ENCODE measurements around the gene COX19. TPM values are rescaled to one million over a fixed set of nuclear protein-coding genes. Genes with fewer than 3 reads are reported as not detected.
A peak's percentile ranks its signal among the peaks of the same experiment; 100 is the strongest.

The COX19 gene
- total RNA-seq, 2 donors from 2014 or later, result 13.7 to 20.8 TPM

DNA sequence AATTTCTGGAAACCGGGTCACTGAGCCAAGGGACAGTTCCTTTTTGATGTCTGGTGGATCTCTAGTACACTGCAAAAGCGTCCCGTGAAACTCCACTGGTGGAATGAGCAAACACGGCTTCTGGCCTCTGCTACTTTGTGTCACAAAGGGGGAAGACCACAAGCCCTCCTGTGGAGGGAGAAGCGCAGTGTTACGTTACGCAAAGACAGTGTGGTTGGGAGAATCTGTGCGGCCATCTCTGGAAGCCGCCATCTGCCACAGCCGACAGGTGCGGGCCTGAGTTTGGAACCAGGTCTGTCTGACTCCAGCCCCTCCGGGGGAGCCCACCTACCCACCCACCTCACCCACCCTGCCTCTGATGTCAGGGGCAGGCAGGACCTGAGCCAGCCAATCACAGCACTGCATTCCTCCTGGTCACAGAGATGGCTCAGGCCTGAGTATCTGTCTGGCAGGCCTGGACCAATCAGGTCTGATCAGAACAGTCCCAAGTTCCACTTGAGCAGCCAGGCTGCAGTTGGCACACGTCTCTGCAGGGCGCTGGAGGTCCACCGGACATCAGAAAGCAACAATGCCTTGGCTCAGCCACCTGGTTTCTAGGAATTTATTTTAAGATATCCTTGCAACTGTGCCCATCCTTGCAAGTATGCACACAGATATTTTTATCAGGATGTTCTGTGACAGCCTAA lies 4.7 kb upstream of the COX19 start:
- no peak overlapping the region for H3K27ac Mint-ChIP-seq
- no peaks in the 10 kb centered on the region for H3K27me3 Mint-ChIP-seq
- no peaks in the 10 kb centered on the region for H3K9me3 Mint-ChIP-seq
- H3K4me3 Mint-ChIP-seq, result no peak overlapping the region
- no peaks in the 10 kb centered on the region for H3K4me1 Mint-ChIP-seq
- no peak for ATAC-seq (replicated peaks)
- H3K36me3 Mint-ChIP-seq (ENCODE audit: low read depth), result no peaks in the 10 kb centered on the region

DNA sequence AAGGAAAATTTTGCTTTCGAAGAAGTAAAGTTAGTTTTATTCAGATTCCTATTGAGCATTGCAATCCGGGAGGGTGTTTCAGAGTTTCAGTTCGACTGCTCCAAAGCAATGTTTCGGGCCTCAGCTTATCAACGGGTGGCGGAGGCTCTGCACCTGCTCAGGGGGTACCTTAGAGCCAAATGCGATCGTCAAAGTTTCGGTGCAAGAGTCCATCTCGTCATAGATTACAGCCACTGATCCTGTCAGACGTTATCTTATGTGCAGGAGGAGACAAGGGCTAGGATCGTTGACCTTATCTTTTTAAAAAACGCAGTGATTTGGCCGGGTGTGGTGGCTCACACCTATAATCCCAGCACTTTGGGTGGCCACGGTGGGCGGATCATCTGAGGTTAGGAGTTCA lies 3.8 kb upstream of the COX19 start:
- no peaks in the 10 kb centered on the region for H3K4me1 Mint-ChIP-seq
- ATAC-seq (replicated peaks), result no peak

DNA sequence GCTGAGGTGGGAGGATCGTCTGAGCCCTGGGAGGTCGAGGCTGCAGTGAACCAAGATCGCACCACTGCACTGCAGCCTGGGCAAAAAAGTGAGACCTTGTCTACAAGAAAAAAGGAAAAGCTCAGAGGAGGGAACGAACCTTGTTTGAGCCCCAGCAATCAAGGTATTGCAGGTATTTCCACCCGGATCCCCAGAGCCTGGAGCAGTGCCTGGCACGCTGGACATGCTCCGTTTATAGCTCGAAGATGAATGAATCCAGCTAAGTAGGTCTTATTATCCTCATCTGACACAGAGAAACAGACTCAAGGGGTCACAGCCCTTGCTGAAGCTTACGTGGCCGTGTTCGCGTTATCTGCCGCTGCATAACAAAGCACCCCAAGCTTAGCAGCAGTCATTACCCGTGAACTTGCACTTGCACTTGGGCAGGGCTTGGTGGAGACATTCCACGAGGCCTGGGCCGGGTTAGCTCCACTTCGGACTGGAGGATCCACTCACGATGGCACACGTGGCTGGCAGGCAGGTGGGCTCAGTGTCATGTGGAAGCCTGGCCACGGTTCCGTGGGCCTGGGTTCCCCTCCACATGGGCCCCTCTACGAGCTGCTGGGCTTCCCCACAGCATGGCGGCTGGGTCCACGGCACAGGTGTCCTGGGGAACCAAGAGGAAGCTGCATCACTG lies 3.2 kb upstream of the COX19 start:
- H3K27ac Mint-ChIP-seq, result no peak overlapping the region
- no peak for ATAC-seq (replicated peaks)
- no peaks in the 10 kb centered on the region for H3K4me1 Mint-ChIP-seq
- no peaks in the 10 kb centered on the region for H3K9me3 Mint-ChIP-seq
- no peaks in the 10 kb centered on the region for H3K27me3 Mint-ChIP-seq
- no peak overlapping the region for H3K4me3 Mint-ChIP-seq
- H3K36me3 Mint-ChIP-seq (ENCODE audit: low read depth), result peaks cover 9% of the 10 kb centered on the region

More for the DNA sequence above, 3.8 kb upstream of the COX19 start:
- H3K27ac Mint-ChIP-seq, result no peak overlapping the region
- no peak overlapping the region for H3K4me3 Mint-ChIP-seq
- no peaks in the 10 kb centered on the region for H3K27me3 Mint-ChIP-seq
- H3K36me3 Mint-ChIP-seq (ENCODE audit: low read depth), result peaks cover 8% of the 10 kb centered on the region
- H3K9me3 Mint-ChIP-seq, result no peaks in the 10 kb centered on the region

DNA sequence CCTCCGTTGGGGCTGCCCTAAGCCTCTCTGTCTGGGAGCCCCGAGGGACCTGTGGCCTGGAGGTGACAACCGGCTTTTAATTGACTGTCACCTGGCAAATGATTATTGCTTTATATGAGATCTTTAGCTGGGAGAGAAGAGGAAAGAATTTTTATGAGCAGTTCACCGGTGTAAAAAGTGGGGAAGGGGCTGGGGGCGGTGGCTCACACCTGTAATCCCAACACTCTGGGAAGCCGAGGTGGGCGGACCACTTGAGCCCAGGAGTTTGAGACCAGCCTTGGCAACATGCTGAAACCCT lies 2.6 kb upstream of the COX19 start:
- Mint-ChIP-seq H3K27ac (no peak overlapping the region), H3K4me3 (no peak overlapping the region), H3K4me1 (no peaks in the 10 kb centered on the region), H3K36me3 (ENCODE audit: low read depth) (peaks cover 15% of the 10 kb centered on the region), H3K27me3 (no peaks in the 10 kb centered on the region), H3K9me3 (no peaks in the 10 kb centered on the region)
- no peak for ATAC-seq (replicated peaks)

DNA sequence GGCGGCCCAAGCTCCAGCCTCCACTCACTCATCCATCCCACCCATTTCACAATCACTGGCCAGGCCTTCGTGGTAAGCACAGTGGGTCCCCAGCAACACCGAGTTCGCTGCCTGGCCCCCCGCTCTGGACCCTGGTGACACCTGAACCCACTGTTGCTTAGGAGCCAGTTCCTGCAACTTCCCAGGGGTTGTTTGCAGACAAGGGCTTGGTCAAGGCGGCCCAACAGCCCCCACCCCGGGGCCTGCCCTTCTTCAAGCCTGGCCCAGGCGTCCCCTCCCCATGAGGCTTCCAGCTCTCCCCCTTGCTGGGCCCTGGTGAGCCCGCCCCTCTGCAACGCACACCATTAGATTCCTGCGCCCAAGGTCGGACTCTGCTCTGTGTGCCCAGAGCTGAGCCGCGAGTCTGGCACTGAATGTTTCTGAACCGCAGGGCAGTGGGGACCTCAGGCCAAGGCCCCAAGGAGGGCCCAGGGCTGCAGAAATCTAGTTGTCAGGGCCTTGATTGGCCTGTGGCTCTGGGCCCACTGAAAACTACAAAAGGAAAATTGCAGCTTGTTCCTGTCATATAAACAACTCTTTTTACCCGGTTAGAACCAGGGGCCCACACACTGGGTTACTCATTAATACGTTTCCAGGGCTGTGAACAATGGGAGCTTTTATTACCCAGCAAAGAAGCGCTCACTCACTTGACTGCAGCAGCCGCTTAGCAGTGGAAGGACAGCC lies 2.1 kb upstream of the COX19 start:
- no peak overlapping the region for H3K27ac Mint-ChIP-seq
- H3K9me3 Mint-ChIP-seq, result no peaks in the 10 kb centered on the region
- H3K27me3 Mint-ChIP-seq, result no peaks in the 10 kb centered on the region
- H3K36me3 Mint-ChIP-seq (ENCODE audit: low read depth), result peaks cover 20% of the 10 kb centered on the region
- no peak overlapping the region for H3K4me3 Mint-ChIP-seq
- no peaks in the 10 kb centered on the region for H3K4me1 Mint-ChIP-seq
- ATAC-seq (replicated peaks), result no peak

DNA sequence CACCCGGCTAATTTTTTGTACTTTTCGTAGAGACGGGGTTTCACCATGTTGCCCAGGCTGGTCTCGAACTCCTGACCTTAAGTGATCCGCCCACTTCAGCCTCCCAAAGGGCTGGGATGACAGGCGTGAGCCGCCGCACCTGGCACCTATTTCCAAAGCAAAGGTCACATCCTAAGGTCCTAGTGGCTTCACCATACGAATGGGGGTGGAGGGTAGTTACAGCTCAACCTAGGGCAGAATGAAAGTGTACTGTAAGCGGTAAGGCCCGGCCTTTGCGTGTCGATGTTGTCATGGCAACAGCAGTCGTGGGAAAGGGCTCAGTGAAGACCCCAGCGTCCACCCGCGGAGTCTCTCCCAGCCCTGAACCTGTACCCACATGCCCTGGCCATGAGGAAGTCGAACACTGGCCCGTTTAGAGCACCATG lies 1.6 kb upstream of the COX19 start:
- H3K27ac Mint-ChIP-seq, result no peak overlapping the region
- no peaks in the 10 kb centered on the region for H3K4me1 Mint-ChIP-seq
- no peaks in the 10 kb centered on the region for H3K9me3 Mint-ChIP-seq
- H3K27me3 Mint-ChIP-seq, result no peaks in the 10 kb centered on the region
- peaks cover 26% of the 10 kb centered on the region for H3K36me3 Mint-ChIP-seq (ENCODE audit: low read depth)
- H3K4me3 Mint-ChIP-seq, result no peak overlapping the region
- no peak for ATAC-seq (replicated peaks)

DNA sequence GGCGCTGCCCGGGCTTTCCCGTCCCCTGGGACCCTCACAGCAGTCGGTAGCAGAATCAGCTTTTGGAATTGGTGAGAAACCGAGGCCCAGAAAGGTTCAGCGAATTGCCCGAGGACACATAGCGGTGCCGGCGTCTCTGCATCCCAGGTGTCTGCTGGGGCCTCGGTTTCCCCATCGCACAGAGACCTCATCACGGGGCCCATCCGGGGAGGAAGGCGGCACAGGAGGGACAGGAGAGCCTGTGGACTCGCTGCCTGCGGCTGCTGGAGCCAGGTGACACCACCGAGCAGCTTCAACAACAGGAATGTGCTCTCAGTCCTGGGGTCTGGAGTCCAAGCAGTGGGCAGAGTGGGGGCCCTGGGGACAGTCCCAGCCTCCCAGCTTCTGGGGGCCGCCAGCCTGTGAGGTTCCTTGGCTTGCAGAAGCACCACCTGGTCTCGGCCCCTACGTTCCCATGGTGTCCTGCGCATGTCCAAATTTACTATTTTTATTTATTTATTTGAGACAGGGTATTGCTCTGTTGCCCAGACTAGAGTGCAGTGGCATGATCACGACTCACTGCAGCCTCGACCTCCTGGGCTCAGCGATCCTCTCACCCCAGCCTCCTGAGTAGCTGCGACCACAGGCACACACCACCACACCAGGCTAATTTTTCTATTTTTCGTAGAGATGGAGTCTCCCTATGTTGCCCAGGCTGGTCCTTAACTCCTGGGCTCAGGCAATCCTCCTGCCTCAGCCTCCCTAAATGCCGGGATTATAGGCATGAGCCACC lies 539 bp upstream of the COX19 start:
- Mint-ChIP-seq H3K9me3 (no peaks in the 10 kb centered on the region), H3K4me1 (peaks cover 3% of the 10 kb centered on the region), H3K4me3 (peak overlapping the region; percentile 91), H3K27me3 (no peaks in the 10 kb centered on the region), H3K27ac (no peak overlapping the region), H3K36me3 (ENCODE audit: low read depth) (peaks cover 36% of the 10 kb centered on the region)
- ATAC-seq (replicated peaks), result no peak

DNA sequence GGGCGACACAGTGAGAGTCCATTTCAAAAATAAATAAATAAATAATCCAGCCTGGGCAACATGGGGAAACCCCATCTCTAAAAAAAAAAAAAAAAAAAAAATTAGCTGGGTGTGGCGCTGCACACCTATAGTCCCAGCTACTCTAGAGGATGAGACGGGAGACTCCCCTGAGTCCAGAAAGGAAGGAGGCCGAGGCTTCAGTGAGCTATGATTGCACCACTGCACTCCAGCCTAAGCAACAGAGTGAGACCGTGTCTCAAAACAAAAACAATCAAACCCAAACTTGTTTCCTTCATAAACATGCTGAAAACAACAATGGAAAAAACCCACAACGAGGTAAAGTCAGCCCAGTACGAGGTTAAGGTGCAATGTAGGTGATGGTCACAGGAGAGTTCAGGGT lies 1.2 kb downstream of the COX19 start:
- H3K4me1 Mint-ChIP-seq, result peaks cover 5% of the 10 kb centered on the region
- no peaks in the 10 kb centered on the region for H3K9me3 Mint-ChIP-seq
- H3K36me3 Mint-ChIP-seq (ENCODE audit: low read depth), result peaks cover 51% of the 10 kb centered on the region
- no peak for ATAC-seq (replicated peaks)
- peak overlapping the region; percentile 91 for H3K4me3 Mint-ChIP-seq
- H3K27me3 Mint-ChIP-seq, result no peaks in the 10 kb centered on the region
- peak overlapping the region; percentile 89 for H3K27ac Mint-ChIP-seq

DNA sequence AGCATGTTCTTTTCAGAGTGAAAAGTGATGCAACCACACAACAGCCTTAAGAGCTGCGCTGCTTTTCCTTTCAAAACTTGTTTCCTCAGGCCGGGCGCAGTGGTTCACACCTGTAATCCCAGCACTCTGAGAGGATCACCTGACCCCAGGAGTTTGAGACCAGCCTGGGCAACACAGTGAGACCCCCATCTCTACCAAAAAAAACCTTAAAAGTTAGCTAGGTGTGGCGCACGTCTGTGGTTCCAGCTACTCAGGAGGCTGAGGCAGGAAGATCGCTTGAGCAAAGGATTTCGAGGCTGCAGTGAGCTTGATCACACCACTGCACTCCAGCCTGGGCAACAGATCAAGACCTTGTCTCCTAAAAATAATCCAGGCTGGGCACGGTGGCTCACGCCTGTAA lies 2.0 kb downstream of the COX19 start:
- peaks cover 60% of the 10 kb centered on the region for H3K36me3 Mint-ChIP-seq (ENCODE audit: low read depth)
- no peaks in the 10 kb centered on the region for H3K27me3 Mint-ChIP-seq
- H3K4me3 Mint-ChIP-seq, result peak overlapping the region; percentile 52
- ATAC-seq (replicated peaks), result no peak
- H3K27ac Mint-ChIP-seq, result no peak overlapping the region
- peaks cover 5% of the 10 kb centered on the region for H3K4me1 Mint-ChIP-seq
- H3K9me3 Mint-ChIP-seq, result no peaks in the 10 kb centered on the region

DNA sequence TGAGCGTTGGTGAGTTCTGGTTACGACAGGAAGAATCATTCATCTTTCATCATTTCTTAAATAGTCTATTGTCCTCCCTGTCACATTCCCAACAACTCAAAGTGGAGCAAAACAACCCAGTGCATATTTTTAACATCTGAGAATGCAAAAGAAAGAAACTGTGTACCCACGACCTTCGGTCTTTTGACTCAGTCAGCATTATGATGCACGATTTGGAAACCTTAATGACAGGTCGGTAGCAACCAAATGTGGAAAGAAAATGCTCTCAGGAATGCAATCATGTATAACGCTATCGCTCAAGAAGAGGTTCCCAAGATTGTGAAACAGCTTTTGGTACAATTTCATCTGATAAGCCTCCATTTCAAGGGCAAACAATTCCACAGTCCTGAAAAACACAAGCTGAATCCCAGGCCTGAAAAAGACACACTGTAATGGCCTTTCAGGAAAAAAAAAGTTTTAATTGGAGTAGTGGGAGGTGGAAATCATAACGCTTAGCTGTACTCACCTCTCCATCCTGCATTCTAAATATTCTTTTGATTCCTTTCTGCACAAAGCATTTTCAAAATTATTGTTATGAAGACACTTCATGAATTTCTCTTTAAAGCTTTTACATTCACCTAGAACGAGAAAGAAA lies 2.6 kb downstream of the COX19 start:
- Mint-ChIP-seq H3K27ac (no peak overlapping the region), H3K4me1 (peaks cover 6% of the 10 kb centered on the region), H3K9me3 (no peaks in the 10 kb centered on the region), H3K36me3 (ENCODE audit: low read depth) (peaks cover 65% of the 10 kb centered on the region), H3K4me3 (peak overlapping the region; percentile 52), H3K27me3 (no peaks in the 10 kb centered on the region)
- no peak for ATAC-seq (replicated peaks)

DNA sequence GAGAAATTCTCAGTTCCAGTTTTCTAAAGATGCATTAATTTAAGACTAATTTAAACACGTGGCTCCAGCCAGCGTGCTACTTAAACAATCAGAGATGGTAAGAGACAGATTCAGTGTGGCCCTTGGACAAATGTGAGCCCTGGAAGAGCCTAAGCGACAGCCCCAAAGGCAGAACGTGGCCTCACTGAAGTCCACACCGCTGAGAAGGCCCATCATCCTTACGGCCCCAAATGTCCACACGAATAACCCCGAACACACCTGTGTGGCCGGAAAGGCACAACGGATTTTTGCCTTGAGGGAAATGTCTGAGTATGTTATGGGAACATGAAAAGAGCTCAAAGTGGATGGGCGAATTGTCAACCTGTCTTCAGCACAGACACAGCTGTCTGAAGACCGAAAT lies 3.2 kb downstream of the COX19 start:
- H3K9me3 Mint-ChIP-seq, result no peaks in the 10 kb centered on the region
- H3K27ac Mint-ChIP-seq, result no peak overlapping the region
- peaks cover 8% of the 10 kb centered on the region for H3K4me1 Mint-ChIP-seq
- H3K4me3 Mint-ChIP-seq, result peak overlapping the region; percentile 25
- H3K36me3 Mint-ChIP-seq (ENCODE audit: low read depth), result peaks cover 72% of the 10 kb centered on the region
- H3K27me3 Mint-ChIP-seq, result no peaks in the 10 kb centered on the region
- no peak for ATAC-seq (replicated peaks)

DNA sequence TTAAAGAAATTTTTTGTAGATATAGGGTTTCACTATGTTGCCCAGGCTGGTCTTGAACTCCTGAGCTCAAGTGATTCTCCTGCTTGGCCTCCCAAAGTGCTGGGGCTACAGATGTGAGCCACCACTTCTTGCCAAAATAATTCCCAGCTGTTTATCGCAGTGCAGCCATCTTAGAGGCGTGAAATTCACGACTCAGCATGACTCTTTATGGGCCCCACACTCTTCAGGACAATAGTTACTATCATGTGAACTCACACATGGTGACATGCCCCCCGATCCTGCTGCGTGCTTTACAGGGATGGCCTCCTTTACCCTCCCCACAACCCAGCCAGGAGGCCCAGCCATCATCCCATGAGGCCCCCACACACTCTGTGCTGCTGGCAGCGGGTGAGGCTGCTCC lies 4.6 kb downstream of the COX19 start:
- ATAC-seq (replicated peaks), result no peak
- peak overlapping the region; percentile 13 for H3K4me3 Mint-ChIP-seq

DNA sequence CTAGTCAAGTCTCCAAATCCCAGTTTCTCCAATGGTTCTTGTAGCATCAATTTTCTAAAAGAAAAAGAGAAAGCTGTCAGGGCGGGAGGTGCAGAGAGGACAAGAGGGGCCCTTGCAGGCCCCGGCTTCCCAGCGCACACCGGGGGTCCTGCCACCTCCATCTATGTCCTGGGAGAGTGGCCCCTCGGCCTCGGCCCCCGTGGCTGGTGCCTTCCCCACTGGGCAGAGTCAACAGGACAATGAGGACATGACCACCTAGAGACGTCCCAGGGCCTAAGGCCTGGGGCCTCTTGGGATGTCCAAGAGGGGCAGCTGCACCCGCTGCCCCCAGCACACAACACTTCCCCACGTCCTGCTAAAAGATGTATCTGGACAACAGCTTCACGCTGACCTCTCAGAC lies 5.9 kb downstream of the COX19 start:
- ATAC-seq (replicated peaks), result no peak
- Mint-ChIP-seq H3K27me3 (no peaks in the 10 kb centered on the region), H3K27ac (no peak overlapping the region), H3K4me3 (no peak overlapping the region), H3K36me3 (ENCODE audit: low read depth) (peaks cover 75% of the 10 kb centered on the region), H3K4me1 (peaks cover 14% of the 10 kb centered on the region), H3K9me3 (no peaks in the 10 kb centered on the region)

More for the DNA sequence above, 4.6 kb downstream of the COX19 start:
- peak overlapping the region; percentile 50 for H3K27ac Mint-ChIP-seq
- peaks cover 81% of the 10 kb centered on the region for H3K36me3 Mint-ChIP-seq (ENCODE audit: low read depth)
- peaks cover 14% of the 10 kb centered on the region for H3K4me1 Mint-ChIP-seq
- H3K9me3 Mint-ChIP-seq, result no peaks in the 10 kb centered on the region
- H3K27me3 Mint-ChIP-seq, result no peaks in the 10 kb centered on the region

All from activated T-helper 17 cell treated with anti-CD3 and anti-CD28 coated beads, Interleukin-2, amount 50 U/mL, for 72 hours (primary cell).